ENCODE results near the gene NRXN3. TPM values are rescaled to one million over a fixed set of nuclear protein-coding genes. Genes with fewer than 3 reads are reported as not detected.

NRXN3 gene
- total RNA-seq, 2 experiments from 2014 or later: not detected

DNA sequence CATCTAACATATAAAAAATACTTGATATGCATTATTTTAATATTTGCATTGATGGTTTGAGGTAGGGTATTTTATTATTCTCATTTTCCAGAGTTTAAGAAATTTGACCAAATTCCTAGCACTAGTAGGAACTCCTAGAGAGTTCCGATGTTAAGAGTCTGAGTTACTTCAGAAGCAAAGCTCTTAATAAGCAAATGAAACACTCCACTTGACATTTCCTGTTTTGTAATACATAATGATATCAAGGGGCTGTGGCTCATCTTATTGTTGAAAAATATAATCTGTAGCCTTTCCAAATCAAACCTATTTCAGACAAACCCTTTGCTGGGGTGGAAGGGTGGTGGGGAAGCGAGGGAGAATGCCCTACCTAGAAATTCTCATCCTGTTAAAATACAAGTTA, 1685.6 kb downstream of the NRXN3 start:
- H3K4me1 ChIP-seq (ENCODE audit: insufficient read depth, low read length, poor library complexity, severe bottlenecking): no peaks in the 10 kb centered on the region
- no peaks in the 10 kb centered on the region for H3K9me2 ChIP-seq (ENCODE audit: insufficient read depth, low read length)
- H3K4me2 ChIP-seq (ENCODE audit: low read length): no peak overlapping the region
- no peak for TF ChIP-seq CTCF (conservative IDR thresholded peaks at IDR 0.05; ENCODE audit: low read length)
- no peak for TF ChIP-seq EZH2phosphoT487 (IDR thresholded peaks at IDR 0.05; ENCODE audit: borderline replicate concordance, low read depth, low read length)
- ChIA-PET POLR2A (no interaction called here), CTCF (ENCODE audit: unreplicated experiment) (no interaction called here)
- H3K79me2 ChIP-seq (ENCODE audit: insufficient read depth, low read depth, low read length): no peaks in the 10 kb centered on the region
- no peaks in the 10 kb centered on the region for H4K20me1 ChIP-seq (ENCODE audit: insufficient read depth, low read length)
- H3K9me3 ChIP-seq (ENCODE audit: low read length): no peaks in the 10 kb centered on the region
- H3K27ac ChIP-seq (ENCODE audit: low read depth, low read length, poor library complexity, severe bottlenecking): no peak overlapping the region
- H3K4me3 ChIP-seq (ENCODE audit: low read depth, low read length, poor library complexity, severe bottlenecking): no peak overlapping the region
- DNase-seq (ENCODE audit: low spot score): no peak
- H2AFZ ChIP-seq (ENCODE audit: low read length): no peak overlapping the region
- H3K36me3 ChIP-seq (ENCODE audit: insufficient read depth, low read length): no peaks in the 10 kb centered on the region
- intact Hi-C loops (cut with micrococcal nuclease; ENCODE audit: unreplicated experiment): no loop called here
- no TSS peak for BruUV-seq (replicated peaks)

- BruUV-seq (replicated peaks): no TSS peak
- ChIA-PET POLR2A (no interaction called here), CTCF (ENCODE audit: unreplicated experiment) (no interaction called here)
- TF ChIP-seq EZH2phosphoT487 (IDR thresholded peaks at IDR 0.05; ENCODE audit: borderline replicate concordance, low read depth, low read length) (no peak), CTCF (conservative IDR thresholded peaks at IDR 0.05; ENCODE audit: low read length) (no peak)
- Histone ChIP-seq H3K79me2 (ENCODE audit: insufficient read depth, low read depth, low read length) (no peaks in the 10 kb centered on the region), H3K4me2 (ENCODE audit: low read length) (no peak overlapping the region), H3K36me3 (ENCODE audit: insufficient read depth, low read length) (no peaks in the 10 kb centered on the region), H3K4me3 (ENCODE audit: low read depth, low read length, poor library complexity, severe bottlenecking) (no peak overlapping the region), H3K9me3 (ENCODE audit: low read length) (no peaks in the 10 kb centered on the region), H3K27ac (ENCODE audit: low read depth, low read length, poor library complexity, severe bottlenecking) (no peak overlapping the region), H4K20me1 (ENCODE audit: insufficient read depth, low read length) (no peaks in the 10 kb centered on the region), H3K9me2 (ENCODE audit: insufficient read depth, low read length) (no peaks in the 10 kb centered on the region), H3K4me1 (ENCODE audit: insufficient read depth, low read length, poor library complexity, severe bottlenecking) (no peaks in the 10 kb centered on the region), H2AFZ (ENCODE audit: low read length) (no peak overlapping the region)
- no peak for DNase-seq (ENCODE audit: low spot score)
- intact Hi-C loops (cut with micrococcal nuclease; ENCODE audit: unreplicated experiment): no loop called here
Measured at GRCh38 chr14:79856381-79856780, 1686.2 kb downstream of the NRXN3 start.

DNA sequence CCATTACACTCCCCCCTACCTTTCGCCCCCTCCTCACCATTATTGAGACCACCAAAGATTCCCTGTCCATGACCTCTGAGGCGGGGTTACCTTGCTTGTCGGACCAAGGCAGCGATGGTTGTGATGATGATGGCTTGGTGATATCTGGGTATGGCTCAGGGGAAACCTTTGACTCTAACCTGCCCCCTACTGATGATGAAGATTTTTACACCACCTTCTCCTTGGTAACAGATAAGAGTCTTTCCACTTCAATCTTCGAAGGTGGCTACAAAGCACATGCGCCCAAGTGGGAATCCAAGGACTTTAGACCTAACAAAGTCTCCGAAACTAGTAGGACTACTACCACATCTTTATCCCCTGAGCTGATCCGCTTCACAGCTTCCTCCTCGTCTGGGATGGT, 1690.9 kb downstream of the NRXN3 start:
- Histone ChIP-seq H3K27ac (ENCODE audit: low read depth, low read length, poor library complexity, severe bottlenecking) (no peak overlapping the region), H3K4me3 (ENCODE audit: low read depth, low read length, poor library complexity, severe bottlenecking) (no peak overlapping the region), H2AFZ (ENCODE audit: low read length) (no peak overlapping the region), H4K20me1 (ENCODE audit: insufficient read depth, low read length) (no peaks in the 10 kb centered on the region), H3K9me2 (ENCODE audit: insufficient read depth, low read length) (no peaks in the 10 kb centered on the region), H3K79me2 (ENCODE audit: insufficient read depth, low read depth, low read length) (no peaks in the 10 kb centered on the region), H3K4me1 (ENCODE audit: insufficient read depth, low read length, poor library complexity, severe bottlenecking) (no peaks in the 10 kb centered on the region), H3K9me3 (ENCODE audit: low read length) (no peaks in the 10 kb centered on the region), H3K4me2 (ENCODE audit: low read length) (no peak overlapping the region), H3K36me3 (ENCODE audit: insufficient read depth, low read length) (no peaks in the 10 kb centered on the region)
- intact Hi-C loops (cut with micrococcal nuclease; ENCODE audit: unreplicated experiment): no loop called here
- ChIA-PET POLR2A (no interaction called here), CTCF (ENCODE audit: unreplicated experiment) (no interaction called here)
- TF ChIP-seq EZH2phosphoT487 (IDR thresholded peaks at IDR 0.05; ENCODE audit: borderline replicate concordance, low read depth, low read length) (no peak), CTCF (conservative IDR thresholded peaks at IDR 0.05; ENCODE audit: low read length) (0 out of 2 replicates have a peak, but pooled peaks have one; percentile 27)
- no TSS peak for BruUV-seq (replicated peaks)
- DNase-seq (ENCODE audit: low spot score): no peak
